GM21390 (cell line): ENCODE results near the gene NPR3.
"Not testable (repeated sequence)": the region's sequence is repeated elsewhere in the genome, so short reads cannot be mapped to it uniquely, and the experiment has no call there.

Experiments used
- ATAC-seq: cut with Tn5 transposase; IDR thresholded peaks from one replicate; pipeline ENCODE4 v1.9.1; 2021; ENCODE audit not compliant: unreplicated experiment

The NPR3 gene

GRCh38 chr5:32760091-32760509, 49.0 kb downstream of the NPR3 start:
- ATAC-seq, result no peak

DNA sequence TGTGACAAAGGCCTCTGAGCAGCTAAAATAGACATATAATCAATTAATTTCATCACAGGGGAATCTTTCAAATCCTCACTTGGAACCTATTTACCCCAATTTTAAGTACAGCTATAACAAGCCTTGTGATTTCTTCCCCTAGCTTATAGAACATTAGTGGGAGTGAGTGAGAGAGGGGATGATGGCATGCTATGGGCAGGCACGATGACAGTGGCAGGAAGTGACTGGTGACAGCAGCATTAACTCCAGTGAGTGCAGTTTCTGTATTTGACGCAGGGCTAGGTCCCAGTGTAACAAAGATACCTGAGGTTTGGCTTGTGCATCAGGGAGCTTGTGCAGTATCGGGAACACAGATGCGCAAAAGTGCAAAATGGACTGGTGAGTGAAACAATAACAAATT, 54.1 kb downstream of the NPR3 start:
- ATAC-seq, result no peak

DNA sequence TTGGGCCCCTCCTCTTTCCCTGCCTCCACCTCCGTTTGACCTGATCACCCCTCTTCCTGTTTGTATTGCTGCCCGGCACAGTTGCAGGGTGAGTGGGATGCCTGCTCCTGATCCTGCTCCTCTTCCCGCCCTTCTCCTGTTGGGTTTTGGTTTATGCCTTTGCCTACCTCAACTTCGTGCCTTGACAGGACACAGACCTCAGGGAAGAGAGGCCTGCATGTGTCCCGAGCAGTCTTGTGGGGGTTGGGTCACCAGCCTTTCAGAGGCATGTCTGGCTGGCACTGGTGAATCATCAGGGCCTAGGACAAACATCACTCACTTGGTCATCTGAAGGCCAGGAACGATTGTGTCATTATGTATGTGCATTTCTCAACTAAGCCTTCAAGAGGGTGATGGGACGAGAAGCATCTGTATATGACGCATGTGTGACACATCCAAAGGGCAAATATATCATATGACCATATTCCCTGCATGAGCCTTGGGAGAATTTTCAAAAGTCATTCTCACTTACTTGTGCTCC, 56.9 kb downstream of the NPR3 start:
- no peak for ATAC-seq

GRCh38 chr5:32769711-32770110, 58.6 kb downstream of the NPR3 start:
- no peak for ATAC-seq

GRCh38 chr5:32770444-32770843, 59.3 kb downstream of the NPR3 start:
- ATAC-seq, result no peak

DNA sequence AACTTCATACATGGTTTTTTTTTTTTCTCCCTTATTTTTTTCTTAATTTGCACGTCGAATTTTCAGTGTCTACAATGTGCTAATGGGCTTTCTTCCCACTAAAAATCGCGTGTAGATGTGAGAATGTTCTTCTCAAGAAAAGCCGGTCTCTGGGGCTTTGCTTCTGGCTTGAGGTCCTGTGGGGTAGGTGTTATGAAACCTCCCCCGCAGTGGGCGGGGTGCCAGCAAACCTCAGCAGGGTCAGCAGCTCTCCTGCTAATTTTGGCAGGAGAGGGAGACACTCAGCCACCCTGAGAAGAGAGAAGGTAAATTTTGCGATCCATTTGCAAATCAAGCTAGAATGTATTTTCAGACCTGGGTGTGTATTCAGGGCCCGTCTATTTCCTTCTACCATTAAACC, 59.9 kb downstream of the NPR3 start:
- ATAC-seq, result no peak

DNA sequence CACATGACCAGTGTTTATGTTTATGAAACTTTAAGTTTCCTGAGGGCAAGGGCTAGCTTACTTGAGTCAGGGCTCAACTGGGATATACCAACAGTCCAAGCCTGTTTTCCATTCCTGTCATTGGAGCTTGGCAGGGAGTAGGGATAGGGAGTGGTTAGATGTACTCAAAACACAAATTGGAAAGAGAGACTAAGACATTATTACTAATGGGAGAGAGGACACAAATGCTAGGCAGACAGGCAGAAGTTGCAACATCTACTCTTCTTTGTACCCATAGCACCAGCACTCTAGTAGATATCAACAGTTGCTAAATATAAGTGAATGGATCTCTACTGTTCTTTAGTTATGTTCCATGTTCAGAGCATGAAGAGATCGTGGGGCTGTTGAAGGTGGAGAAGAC, 62.8 kb downstream of the NPR3 start:
- no peak for ATAC-seq

DNA sequence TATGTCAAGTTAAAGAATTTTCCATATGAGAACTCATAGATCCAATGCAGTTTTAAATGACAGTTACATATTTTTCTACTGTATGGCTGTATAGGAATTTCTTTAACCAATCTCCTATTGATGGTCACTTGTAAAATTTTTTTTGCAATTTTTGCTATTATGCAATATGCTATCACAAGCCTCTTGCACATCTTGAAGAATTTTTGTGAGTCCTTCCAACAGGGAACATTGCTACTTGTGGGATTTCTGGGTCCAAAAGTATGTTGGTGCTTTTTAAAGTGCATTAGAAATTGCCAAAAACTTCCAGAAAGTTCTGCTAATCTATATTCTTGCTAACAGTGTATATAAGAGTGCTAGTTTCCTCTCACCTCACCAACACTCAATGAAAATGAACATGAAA, 65.1 kb downstream of the NPR3 start:
- ATAC-seq, result no peak

GRCh38 chr5:32777222-32777621, 66.1 kb downstream of the NPR3 start:
- ATAC-seq, result no peak

DNA sequence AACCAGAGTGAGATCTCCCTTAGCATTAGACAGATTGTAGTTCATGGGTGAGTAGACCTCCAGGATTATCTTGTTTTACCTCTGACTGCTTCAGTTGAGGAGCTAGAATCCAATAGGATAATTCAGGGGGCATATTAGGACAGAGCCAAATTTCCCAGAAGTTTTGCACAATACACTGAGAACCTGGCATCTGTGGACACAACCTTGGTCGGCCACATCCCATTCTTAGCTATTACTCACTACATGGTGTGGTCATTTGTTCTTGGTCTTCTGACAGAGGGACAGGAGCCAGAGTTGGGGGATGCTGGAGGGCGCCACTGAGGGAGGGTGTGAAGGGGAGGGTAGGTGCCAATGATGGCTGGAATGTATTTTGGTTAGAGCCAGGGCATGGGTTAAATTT, 66.6 kb downstream of the NPR3 start:
- ATAC-seq, result no peak

DNA sequence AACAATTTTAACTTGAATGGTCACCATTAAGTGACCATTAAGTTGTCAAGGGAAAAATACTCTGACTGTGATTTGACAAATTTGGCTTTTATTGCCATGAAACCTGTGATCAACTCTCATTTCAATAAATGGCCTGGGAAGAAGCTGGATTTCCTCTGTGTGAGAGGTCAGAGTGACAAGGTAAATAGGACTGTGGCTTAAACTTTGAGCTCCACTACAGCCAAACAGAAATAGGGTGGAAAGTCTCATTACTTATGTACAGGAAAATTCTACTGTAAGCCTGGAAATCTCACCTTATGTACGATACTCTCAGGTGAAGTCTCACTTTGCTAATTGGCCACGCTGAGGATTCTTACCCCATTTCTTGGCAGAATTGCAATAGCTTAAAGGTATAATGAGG, 67.3 kb downstream of the NPR3 start:
- no peak for ATAC-seq

DNA sequence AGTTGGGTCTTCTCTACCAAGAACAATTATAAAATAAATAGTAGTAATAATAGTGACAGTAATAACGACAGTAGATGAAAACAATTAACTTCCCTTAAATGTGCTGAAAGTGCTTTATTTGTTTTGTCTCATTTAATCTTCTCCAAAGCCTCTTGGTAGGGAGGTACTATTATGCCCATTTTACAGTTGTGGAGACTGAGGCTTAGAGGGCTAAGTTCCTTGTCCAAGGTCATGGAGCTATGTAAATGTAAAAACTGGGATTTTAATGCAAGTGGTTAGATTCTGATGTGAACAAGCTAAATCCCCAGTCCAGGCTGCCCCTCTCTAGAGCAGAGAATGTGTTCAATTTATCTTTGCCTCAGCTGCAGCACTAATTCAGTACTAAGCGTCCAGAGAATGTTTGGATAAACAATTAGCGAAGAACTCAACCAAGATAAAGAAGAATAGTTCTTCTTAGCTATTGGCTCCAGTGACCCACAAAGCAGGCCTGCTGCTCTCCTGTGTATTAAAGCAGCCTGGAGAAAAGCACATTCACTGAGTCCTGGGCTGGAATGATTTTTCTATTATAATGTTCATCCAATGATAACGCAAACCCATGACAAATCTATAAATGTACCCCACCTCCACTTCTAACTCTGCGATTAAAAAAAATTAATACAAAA, 68.8 kb downstream of the NPR3 start:
- no peak for ATAC-seq

GRCh38 chr5:32780508-32780919, 69.4 kb downstream of the NPR3 start:
- ATAC-seq, result no peak

- no peak for ATAC-seq
Measured at GRCh38 chr5:32783661-32784060, 72.5 kb downstream of the NPR3 start.

GRCh38 chr5:32785611-32786254, 74.6 kb downstream of the NPR3 start:
- no peak for ATAC-seq

- no peak for ATAC-seq
Measured at GRCh38 chr5:32786311-32786710, 75.2 kb downstream of the NPR3 start.

- no peak for ATAC-seq
Measured at GRCh38 chr5:32790411-32790951, 79.4 kb downstream of the NPR3 start.

GRCh38 chr5:32791536-32792243, 80.6 kb downstream of the NPR3 start:
- ATAC-seq, result no peak

DNA sequence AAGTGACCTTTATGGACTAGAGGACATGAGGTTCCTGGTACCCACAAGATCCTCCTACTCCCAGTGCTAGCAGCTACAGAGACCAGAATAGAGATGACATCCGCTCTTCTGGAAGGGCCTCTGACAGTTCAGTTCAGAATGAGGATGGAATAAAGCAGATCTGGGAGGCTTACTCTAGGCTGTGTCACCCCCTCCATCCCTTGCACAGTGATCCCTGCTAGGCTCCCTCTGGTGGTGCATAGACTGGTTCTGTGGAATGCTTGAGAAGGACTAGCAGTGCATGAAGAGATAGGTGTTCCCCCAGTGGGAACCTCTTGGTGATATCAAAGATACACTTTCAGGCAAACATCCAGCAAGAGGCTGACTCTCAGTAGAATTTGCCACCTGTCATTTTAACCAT, 83.0 kb downstream of the NPR3 start:
- no peak for ATAC-seq

GRCh38 chr5:32802764-32803163, 91.6 kb downstream of the NPR3 start:
- no peak for ATAC-seq

GRCh38 chr5:32803656-32804055, 92.5 kb downstream of the NPR3 start:
- ATAC-seq, result no peak

- ATAC-seq, result not testable (repeated sequence)
Measured at GRCh38 chr5:32805462-32805861, 94.3 kb downstream of the NPR3 start.
